GM21786 (cell line): ENCODE data around the gene CABLES2.

ENCODE experiments used
- ATAC-seq: cut with Tn5 transposase; IDR thresholded peaks from one replicate; pipeline ENCODE4 v1.9.1; 2021; ENCODE audit not compliant: unreplicated experiment

CABLES2 gene

DNA sequence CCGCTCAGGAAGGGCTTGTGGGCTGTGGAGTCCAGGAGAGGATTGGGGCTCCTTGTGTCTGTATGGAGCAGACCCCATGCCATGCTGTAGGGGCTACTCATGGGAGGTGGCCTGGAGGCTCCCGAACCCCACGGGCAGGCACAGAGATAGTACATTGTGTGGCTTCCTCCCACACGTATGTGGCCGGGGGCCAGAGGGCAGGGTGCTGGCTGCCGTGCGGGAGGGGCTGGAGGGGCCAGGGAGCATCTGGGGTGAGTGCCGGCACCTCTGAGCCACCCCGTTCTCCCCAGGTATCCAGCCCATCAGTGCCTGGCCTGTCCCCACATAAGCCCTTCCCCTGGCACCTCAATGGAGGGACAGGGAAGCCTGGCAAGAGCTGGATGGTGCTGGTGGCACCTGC lies 12.7 kb upstream of the CABLES2 start:
- ATAC-seq = no peak

DNA sequence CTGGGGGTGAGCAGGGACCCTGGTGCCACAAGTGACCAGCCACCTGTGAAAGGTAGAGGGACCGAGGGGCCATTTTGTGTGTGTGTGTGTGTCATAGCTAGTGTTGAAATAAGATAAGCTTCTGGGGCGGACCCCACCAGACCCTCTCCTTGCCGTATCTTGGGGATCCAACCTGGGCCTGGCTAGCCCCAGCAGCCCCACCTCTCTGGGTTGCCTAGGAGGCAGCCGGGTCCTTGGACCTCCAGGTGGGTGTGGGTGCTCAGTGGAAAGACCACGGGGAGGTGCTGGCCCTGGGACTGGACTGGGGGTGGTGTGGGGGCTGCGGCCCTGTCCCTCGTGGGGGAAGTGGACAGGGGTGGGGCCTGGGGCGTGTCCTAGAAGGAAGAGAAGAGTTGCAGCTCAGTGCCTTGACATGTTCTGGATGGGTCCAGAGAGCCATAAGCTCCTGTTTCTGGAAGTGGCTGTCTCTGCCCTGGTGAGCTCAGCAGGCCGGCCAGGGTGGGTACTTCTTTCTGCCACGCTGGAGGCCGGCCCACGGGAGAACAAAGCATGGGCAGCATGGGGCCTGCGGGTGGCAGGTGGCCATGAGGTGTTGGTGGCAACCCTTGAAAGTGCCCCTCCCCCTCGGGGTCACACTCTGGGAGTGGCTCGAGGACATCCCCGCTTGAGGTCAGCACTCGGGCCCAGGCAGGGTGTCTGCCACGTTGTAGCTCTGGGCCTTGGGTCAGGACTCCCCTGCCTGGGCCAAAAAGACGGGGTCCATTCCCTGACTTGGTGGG lies 11.8 kb upstream of the CABLES2 start:
- no peak for ATAC-seq

DNA sequence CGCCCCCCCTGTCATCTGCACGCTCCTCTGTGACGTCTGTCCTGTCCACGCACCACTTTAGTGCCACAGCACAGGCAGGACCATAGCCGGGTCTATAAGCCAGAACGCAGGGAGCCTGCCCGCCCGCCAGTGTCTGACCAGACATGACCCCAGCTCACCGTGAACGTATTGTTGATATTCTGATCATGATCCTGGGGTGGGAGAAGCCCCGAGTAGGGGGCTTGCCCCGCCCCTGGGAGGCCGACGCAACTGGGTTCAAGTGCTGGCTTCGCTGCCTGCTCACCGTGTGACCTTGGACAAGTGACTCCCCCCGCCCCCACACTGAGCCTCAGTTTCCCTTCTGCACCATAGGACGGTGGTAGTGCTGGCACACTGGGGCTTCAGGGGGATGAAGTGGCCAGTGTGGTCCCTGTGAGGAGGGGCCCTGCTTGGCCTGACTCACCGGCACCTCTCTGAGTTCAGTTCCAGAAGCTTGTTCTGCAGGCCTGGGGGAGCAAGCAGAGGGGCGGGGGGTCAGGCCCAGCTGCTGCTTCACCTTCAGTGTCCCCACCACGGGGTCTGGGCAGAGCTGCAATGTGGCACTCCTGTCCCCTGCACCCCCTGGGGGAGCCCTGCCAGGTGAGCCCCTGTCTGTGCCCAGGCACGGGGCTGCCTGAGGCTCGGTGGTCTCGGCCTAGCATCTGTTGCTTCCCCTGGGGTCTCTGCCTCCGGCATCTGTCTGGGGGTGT lies 11.1 kb upstream of the CABLES2 start:
- ATAC-seq = no peak

DNA sequence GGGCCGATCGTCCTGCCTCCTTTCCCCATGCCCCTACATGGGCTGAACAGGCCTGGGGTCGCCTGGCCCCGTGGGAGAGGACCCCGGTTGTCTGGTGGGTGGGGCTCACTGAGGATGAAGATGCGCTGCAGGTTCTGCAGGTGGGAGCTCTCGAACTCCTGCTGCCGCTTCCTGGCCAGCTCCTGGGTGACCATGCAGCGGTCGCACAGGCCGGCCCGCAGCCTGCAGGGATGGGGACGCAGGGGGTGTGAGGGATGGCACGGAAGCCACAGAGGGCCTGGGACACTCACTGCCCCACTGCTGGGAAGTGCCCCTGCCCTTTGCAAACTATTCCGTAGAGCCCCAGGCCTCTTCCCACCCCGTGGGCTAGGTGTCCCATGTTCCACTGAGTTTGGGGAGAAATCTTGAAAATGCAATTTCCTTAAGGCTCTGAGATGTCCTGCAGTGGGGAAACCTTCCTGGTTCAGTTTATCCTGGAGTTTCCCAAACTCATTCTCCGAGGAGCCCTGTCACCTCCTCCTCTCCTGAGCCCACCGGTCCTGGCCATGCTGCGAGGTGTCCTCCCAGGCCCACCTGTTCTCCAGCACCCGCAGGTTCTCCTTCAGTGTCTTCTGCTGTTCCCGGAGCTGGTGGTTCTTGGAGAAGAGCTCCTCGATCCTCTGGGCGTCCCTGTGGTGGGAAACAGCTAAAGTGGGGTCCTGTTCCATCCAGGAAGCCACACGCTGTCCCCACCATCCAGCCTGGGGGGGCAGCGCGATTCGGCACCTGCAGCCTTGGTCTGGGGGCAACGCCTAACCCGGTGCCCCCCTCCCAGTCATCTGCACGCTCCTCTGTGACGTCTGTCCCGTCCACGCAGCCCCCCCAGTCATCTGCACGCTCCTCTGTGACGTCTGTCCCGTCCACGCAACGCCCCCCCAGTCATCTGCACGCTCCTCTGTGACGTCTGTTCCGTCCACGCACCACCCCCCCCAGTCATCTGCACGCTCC lies 9.9 kb upstream of the CABLES2 start:
- ATAC-seq = no peak

DNA sequence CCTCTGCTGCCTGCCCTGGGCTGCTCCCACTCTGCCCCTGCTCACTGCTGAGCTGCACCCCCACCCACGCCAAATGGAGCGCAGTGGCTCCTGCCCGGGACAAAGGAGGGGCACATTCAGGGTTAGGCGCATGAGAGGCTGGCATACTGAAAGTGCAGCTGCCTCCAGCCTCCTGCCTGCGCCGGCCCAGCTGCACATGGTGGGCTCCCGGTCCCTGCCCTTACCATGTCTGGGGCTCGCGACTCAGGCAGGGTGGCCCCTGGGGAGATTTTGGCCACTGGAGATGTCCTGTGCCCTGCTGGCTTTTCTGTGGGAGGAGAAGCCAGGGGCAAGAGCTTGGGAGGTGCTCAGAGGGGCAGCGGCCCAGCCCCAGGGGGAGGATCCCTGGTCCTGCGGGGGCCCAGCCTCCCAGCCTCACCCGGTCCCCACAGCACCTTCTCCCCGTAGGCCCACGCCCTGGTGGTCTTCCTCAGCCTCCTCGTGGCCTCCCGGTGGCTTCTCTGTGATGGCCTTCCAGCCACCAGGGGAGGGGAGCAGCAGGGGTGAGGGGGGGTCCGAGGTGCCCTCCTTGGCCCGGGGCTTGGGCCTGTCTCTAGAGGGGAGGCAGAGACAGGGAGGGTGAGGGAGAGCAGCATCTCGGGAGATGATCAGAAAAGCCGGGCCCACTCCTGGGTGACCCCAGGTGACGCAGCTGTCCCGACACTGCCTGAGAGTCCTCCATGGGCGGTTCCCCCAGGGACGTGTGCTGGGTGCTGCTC lies 8.4 kb upstream of the CABLES2 start:
- no peak for ATAC-seq

DNA sequence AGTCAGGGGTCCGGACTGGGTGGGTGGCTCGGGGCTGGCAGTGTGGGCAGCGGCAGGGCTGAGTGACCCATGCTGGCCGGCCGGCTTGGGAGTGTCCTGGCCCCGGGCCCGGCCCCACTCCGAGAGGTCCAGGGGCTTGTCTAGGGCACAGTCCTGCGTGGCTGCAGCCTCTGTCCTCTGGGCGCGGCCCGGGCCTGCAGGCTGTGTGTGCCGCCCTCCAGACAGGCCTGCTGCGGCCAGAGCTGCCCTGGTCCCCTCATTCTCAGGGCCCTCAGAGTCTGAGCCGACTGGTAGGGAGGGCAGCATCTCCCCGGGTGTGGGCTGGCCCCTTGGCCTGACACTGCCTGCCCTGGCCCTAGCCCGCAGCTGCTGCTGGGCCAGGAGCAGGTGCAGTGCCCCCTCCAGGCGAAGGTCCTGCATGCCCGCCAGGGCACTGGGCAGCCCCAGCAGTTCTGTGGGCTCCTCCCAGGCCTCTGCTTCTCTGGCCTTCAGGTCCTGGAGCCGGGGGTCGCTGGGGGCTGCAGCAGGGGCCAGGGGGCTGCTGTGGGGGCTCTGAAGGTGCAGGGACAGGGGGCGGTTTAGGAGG lies 6.9 kb upstream of the CABLES2 start:
- ATAC-seq = no peak

DNA sequence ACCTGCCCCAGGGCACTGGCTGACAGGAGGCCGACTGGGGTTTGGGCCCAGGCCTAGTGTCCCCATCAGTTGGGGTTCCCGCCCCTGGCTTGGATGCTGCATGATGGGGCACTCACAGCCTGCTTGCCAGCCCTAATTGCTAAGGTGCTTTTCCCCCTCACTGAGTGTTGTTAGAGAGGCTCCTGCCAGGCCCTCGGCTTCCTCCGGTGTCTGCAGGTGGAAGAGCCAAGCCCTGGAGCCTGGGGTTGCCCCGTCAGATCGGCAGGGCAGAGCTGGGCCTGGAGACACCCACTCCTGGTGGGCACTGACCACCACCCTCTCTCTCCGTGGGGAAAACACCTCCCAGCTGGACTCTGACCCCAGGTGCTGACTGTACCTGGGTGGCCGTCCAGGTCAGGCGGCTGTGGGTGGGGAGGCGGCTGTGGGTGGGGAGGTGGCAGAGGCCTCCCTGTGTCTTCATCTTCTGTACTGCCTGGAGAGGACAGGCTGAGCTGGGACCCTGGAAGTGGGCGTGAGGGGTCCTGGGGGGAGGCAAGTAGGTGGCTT lies 6.0 kb upstream of the CABLES2 start:
- no peak for ATAC-seq

DNA sequence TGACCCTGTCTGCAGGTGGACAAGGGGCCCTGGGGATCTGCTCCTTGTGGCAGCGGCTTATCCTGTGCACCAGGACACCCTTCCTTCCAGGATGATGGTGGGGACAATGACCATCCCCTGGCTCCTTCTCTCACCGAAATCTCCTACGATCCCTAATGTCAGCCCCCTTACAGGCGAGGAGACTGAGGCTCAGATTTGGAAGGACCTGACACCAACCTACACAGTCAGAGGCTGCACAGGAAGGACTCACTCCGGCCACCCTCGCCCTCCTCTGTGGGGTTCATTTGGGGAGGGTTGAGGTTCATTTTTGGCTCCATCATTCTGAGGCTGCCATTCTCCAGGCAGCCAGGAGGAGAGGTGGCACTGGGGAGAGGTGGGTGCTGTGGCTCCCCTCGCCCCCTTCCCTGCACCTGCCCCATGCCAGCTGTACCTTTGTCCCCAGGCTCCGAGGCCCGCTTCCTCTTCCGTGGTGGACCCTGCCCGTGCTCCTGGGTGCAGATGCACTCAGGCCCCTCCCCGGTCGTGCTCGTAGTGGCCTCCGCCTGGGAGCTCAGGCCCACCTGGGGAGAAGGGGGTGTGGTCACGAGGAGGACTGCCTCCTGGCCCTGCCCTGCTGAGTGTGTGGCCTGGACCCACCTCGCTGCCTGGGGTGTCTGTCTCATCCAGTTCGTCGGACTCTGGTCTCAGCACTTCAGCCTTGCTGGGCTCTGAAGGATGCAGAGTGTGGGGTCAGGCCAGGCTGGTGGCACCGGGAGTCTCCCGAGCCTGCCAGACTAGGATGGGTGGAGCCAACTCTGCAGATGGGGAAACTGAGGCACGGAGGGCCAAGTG lies 5.3 kb upstream of the CABLES2 start:
- ATAC-seq = no peak

DNA sequence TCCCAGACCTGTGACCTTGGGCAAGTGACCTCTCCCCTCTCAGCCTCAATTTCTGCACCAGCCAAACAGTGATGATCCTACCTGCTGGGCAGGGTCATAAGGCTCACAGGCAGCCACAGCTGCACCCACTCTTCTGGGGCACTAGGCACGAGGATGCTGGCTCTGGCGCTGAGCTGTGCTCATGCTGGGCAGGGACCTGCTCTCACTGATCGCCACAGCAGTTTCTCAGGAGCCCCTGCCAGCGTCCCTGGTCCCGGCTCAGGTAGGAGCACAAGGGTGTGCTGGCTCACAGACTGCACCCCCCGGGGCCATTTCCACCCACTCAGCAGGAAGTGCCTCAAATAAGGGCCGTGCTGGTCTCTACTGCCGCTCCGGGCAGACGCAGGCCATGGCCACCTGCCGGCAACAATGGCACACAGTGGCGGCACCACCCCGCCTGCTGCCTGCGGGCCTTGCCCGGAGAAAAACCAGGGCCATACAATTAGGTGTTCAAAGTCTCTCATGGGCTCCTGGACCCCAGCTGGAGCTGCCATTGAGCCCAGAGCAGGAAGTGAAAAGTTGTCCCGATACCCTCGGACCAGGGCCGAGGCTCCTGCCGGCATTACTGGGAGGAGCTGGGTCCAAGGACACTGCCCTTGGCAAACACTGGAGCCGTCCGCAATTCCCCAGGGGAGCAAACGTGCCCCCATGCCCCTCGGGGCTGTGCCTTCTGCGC lies 4.6 kb upstream of the CABLES2 start:
- ATAC-seq = no peak

DNA sequence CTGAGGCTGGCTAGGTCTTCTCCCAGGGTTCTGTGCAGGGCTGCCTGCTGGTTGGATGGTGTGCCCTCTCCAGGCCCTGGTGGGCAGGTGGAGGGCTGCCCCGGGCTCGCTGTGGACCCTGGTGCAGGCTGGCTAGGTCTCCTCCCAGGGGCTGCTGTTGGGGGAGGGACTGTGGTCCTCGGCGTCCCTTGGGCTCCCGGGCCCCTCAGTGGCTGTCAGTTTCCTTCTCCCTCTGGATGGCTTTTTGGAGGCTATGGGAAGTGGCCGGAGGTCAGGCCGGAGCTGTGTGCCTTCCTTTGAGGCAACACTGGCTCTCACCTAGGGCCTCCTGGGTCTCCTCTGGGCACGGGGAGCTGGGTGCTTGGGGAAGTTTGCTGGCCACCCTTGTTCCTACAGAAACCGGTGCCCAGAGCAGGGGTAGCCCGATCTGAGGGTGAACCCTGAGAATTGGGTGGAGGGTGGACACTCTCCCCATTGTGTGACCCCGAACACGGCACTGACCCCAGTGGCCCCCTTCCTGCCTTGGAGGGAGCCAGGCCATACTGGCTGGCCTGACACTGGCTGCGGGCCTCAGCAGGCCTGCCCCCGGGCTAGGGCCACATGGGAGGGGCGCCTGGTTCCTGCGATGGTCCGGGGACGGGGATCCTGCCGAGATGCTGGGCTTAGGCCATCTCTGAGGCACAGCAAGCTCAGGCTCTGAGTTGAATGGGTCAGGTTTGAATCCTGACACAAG lies 3.8 kb upstream of the CABLES2 start:
- ATAC-seq = no peak

DNA sequence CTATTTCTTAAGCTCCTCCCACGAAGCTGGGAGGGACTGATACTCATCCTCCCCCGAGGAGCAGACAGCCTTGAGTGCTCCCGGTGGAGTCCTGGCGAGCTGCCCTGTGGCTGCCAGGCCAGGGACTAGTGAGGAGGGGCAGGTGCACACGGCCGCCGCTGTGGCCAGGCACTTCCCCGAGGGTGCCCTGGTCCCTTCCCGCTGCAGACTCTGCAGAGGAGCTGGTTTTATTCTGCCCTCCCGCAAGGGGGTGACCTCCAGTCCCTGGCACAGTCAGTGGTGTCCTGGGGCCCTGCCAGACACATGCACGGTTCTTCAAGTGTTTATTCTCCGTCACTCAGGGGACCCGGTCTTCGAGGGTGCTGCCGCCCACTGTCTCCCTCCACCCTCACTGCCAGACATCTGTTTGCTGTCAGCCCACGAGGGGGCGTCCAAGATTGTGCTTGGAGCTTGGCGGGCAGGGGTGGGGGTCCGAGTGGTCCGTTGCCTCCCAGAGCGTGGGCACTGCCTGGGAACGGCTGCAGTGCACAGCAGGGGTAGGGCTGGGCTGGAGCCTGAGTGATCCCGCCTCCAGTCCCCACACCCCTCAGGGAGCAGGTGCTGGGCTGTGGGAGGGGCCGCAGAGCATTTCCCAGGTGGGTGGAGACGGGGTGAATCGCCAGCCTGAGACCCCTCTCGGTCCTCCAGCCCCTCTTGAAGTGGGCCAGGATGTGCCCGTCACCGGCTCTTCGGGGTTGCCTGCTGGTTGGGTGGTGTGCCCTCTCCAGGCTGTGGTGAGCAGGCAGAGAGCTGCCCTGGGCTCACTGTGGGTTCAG lies 3.1 kb upstream of the CABLES2 start:
- no peak for ATAC-seq

DNA sequence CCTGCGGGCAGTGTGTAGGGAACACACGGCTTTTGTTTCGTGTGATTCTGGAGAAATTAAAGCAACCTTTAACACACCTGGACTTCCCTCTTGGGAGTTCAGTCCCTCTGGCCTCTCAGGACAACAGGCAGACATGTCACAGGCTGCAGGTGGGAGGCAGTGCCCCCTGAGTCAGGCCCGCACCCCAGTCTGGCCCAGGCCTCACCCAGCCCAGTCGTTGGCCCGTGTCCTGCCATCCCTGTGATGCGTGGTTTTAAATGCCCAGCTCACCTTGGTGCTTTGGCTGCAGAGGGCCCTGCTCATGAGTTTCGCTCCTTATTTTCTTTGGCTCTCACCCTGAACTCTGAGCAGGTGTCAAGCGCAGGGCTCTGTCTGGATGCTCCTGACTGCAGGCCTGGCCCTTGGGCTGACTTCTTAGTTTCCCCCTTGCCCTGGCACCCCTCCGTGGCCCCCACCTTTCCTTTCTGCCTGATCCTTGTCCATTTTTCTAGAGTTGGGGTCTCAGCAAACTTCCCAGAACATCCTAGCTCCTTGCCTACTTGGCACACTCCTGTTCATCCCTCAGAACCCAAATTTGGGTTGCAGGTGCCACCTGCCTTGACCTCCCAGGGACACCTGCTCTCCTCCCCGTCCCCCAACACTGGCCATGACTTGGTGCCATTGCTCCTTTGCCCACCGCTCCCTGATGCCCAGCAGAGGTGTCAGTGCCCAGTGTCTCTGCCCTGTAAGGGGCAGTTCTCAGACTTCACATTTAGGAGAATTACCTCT lies 2.2 kb upstream of the CABLES2 start:
- ATAC-seq = no peak

DNA sequence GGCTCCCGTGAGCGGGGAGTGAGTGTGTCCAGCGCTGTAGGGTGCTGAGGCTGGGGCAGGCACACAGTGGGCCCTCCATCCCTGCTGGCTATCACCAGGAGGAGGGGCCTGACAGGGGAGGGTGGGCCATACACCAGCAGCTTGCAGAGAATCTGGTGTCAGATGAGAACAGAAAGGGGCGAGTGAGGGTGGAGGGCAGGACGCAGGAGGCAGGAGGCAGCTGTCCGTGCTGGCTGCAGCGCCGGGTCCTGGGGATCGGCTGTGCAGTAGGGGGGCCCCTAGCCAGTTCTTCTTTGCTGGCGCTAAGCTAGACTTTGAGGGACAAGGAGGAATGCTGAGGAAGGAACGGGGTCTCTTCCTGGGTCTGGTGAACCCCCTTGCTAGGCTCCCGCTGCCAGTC lies 1.6 kb upstream of the CABLES2 start:
- ATAC-seq = no peak

DNA sequence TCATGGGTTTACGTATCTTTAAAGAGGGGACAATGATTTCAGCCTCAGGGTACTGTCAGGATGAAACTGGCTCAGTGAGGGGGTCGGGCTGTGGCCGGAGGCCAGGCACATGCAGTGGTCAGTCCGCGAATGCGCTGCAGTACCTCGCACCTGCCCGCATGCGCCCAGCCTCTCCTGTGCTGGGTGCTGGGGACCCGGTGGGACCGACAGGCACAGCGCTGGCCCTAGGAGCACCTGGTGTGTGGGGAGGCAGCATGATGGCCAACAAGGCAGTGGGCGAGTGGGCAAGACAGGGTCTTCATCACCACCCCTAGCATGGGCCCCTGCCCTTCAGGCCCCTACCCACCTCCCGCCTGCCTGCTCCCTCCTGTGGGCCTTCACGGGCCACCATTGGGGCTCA lies 970 bp upstream of the CABLES2 start:
- no peak for ATAC-seq

DNA sequence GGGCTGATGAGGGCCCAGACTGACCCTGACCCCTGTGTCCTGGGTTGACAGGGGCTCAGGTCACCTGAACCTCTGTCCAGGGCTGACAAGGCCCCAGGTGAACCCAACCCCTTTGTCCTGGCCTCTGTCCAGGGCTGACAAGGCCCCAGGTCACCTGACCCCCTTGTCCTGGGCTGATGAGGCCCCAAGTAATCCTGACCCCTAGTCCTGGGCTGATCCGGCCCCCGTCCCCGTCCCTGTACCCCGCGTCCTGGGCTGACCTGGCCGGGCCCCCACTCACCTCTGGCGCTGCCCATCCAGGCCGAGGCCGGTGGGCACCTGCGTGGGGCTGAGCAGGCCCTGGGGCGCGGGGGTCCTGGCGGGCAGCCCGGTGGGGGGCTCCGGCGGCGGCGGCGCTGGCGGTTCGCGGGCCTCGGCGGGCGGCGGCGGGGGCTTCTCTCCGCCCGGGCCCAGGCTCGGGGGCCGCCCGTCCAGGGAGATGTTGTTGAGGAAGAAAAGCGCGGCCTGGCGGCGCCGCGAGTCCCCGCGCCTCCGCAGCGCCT lies 379 bp downstream of the CABLES2 start:
- no peak for ATAC-seq

DNA sequence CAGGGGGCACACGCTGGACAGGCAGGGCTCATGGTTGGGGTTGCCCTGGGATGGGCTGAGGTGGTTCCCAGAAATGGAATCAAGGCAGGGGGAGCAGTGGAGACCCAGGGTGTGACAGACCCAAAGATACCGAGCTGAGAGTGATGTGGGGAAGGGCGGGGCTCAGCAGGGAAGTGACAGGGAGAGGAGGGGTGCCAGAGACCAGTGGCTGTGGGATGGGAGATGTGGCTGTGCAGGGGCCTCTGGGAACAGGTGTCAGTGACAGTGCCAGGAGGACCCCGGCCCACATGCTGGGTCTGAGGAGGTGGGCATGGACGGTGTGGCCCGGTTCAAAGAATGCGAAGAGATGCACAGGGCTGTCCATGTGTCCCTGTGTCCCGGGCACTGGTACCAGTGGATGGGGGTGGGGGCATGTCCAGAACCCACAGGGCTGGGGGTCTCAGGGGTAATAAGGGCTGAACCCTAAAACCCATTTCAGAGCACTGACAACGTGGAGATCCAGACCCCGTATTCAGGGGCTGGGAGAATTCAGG lies 1.0 kb downstream of the CABLES2 start:
- ATAC-seq = no peak
